Measurements from ENCODE around the gene AGO1.

DNA sequence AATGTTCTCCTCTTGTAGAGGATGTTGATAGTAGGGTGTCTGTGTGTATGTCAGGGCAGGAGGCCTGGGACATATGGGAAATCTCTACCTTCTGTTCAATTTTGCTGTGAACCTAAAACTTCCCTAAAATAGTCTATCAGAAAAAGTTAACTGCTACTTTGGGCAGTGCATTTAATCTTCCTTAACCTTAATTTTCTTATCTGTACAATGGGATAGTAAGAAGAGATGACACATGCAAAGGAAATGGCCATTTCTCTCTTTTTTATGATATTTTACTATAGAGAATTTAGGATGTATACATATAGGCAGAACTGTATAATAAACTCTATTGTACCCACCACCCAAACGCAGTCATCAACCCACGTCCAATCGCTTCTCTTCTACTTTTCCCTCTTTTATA, 56.5 kb downstream of the AGO1 start:
- TF ChIP-seq, protein P1, sequence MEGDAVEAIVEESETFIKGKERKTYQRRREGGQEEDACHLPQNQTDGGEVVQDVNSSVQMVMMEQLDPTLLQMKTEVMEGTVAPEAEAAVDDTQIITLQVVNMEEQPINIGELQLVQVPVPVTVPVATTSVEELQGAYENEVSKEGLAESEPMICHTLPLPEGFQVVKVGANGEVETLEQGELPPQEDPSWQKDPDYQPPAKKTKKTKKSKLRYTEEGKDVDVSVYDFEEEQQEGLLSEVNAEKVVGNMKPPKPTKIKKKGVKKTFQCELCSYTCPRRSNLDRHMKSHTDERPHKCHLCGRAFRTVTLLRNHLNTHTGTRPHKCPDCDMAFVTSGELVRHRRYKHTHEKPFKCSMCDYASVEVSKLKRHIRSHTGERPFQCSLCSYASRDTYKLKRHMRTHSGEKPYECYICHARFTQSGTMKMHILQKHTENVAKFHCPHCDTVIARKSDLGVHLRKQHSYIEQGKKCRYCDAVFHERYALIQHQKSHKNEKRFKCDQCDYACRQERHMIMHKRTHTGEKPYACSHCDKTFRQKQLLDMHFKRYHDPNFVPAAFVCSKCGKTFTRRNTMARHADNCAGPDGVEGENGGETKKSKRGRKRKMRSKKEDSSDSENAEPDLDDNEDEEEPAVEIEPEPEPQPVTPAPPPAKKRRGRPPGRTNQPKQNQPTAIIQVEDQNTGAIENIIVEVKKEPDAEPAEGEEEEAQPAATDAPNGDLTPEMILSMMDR (IDR thresholded peaks at IDR 0.05 in 4 of 5, conservative IDR thresholded peaks at IDR 0.05 in 1 of 5), result no peak
- no peak for TF ChIP-seq POLR2A (IDR thresholded peaks at IDR 0.05)

Measured in gastrocnemius medialis (tissue), 4 donors.